ENCODE results near the gene NGEF. TPM values are rescaled to one million over a fixed set of nuclear protein-coding genes. Genes with fewer than 3 reads are reported as not detected.

The NGEF gene
- polyA plus RNA-seq, 3 donors = not detected

DNA sequence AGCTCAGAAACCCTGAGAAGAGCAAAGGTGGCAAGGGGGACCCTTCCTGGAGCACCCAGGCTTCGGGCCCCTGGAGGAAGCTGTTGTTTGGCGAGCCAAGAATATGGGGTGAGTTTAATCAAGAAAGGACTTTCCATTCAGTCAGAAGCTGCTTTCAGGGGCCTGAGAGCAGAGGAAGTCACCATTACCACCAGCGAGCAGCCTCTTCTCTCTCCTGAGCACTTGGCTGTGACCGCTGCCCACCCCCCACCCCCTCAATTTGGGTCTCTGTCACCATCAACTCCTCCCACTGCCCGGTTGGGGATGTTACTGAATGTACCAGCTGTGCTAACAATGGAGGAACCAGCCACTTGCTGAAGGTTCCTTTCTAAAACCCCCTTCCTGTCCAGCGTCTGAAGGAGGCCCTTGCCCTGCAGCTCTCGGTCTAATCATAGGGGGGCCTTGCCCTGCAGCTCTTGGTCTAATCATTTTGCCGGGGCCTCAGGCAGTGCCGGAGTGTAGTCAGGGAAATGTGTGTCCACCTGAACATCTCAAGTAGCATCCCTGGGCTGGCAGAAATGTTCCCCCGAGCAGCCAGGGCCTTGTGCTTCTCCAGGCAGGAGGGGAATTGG, 48.0 kb upstream of the NGEF start:
- peak overlapping the region; percentile 81 to 99 (median 87) for H3K4me3 ChIP-seq (replicated peaks in 1 of 3; ENCODE audit: low read depth in 2 of 3, low read length in 3 of 3)
- H2AFZ ChIP-seq (ENCODE audit: insufficient read depth, low read depth, low read length, poor library complexity, severe bottlenecking) = no peak overlapping the region
- Mint-ChIP-seq H3K36me3 (peaks cover 3 to 17% of the 10 kb centered on the region in 2 donors), H3K4me3 (peak overlapping the region; percentile 97 to 98), H3K27ac (peak overlapping the region; percentile 92 to 97 (median 96)), H3K9me3 (peaks cover 0 to 3% (median 0%) of the 10 kb centered on the region in 7 donors), H3K4me1 (peaks cover 53% of the 10 kb centered on the region), H3K27me3 (ENCODE audit: low read depth in 3 of 3) (peaks cover 0 to 4% (median 0%) of the 10 kb centered on the region in 3 donors)
- H3K9ac ChIP-seq (ENCODE audit: insufficient read depth, low read length, poor library complexity, severe bottlenecking) = peak overlapping the region; percentile 96
- intact Hi-C loops (cut with micrococcal nuclease) = loop anchor here (2.0 to 5.0 kb wide), 3 partner anchors 26 to 181 kb away; no protein-coding TSS in a partner anchor
- DNase-seq = peak; percentile 48 to 60 (median 51)
- TF ChIP-seq, protein P1, sequence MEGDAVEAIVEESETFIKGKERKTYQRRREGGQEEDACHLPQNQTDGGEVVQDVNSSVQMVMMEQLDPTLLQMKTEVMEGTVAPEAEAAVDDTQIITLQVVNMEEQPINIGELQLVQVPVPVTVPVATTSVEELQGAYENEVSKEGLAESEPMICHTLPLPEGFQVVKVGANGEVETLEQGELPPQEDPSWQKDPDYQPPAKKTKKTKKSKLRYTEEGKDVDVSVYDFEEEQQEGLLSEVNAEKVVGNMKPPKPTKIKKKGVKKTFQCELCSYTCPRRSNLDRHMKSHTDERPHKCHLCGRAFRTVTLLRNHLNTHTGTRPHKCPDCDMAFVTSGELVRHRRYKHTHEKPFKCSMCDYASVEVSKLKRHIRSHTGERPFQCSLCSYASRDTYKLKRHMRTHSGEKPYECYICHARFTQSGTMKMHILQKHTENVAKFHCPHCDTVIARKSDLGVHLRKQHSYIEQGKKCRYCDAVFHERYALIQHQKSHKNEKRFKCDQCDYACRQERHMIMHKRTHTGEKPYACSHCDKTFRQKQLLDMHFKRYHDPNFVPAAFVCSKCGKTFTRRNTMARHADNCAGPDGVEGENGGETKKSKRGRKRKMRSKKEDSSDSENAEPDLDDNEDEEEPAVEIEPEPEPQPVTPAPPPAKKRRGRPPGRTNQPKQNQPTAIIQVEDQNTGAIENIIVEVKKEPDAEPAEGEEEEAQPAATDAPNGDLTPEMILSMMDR (IDR thresholded peaks at IDR 0.05) = no peak
- H3K79me2 ChIP-seq (ENCODE audit: insufficient read depth, low read length) = peaks cover 75% of the 10 kb centered on the region
- peak overlapping the region; percentile 84 for H3K4me2 ChIP-seq (replicated peaks; ENCODE audit: extremely low read depth, low read length, poor library complexity, severe bottlenecking)
- no peaks in the 10 kb centered on the region for H3K9me3 ChIP-seq (replicated peaks in 1 of 2; ENCODE audit: control insufficient read depth in 1 of 2, insufficient read depth in 1 of 2, low read length in 2 of 2)
- no peaks in the 10 kb centered on the region for H3K27me3 ChIP-seq (ENCODE audit: control insufficient read depth in 2 of 2, insufficient read depth in 2 of 2, low read length in 2 of 2)
- WGBS (ENCODE audit: insufficient coverage) = 0% methylated on average over 1 of the region's 10 CpGs
- H3K27ac ChIP-seq (ENCODE audit: low read depth in 1 of 2, low read length in 2 of 2) = peak overlapping the region; percentile 80 to 99
- H4K20me1 ChIP-seq (ENCODE audit: insufficient read depth, low read length) = peaks cover 54% of the 10 kb centered on the region
- peaks cover 2 to 5% of the 10 kb centered on the region in 2 donors for H3K36me3 ChIP-seq (replicated peaks in 1 of 2; ENCODE audit: control insufficient read depth in 1 of 2, insufficient read depth in 2 of 2, low read length in 2 of 2)
- H3K4me1 ChIP-seq (ENCODE audit: control insufficient read depth in 1 of 2, insufficient read depth in 2 of 2, low read length in 2 of 2) = peaks cover 50 to 63% of the 10 kb centered on the region in 2 donors

DNA sequence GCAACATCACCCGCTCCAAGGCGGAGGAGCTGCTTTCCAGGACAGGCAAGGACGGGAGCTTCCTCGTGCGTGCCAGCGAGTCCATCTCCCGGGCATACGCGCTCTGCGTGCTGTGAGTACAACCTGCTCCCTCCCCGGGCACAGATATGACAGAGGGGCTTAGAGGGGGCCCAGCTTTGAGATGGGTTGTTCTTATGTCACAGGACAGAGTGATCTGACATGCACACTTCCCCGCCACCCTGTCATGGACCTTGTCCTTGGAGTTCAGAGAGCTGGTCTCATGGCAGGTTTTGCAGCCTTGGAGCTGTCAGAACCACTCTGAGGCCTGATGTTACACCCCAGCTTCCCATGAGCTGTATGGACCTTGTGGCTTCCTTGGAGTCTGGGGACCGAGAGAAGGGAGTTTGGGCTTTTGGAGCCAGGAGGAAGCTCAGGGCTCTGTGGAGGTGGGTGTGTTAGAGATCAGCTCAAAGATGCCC, 47.5 kb upstream of the NGEF start:
- Histone ChIP-seq H3K27me3 (ENCODE audit: control insufficient read depth in 2 of 2, insufficient read depth in 2 of 2, low read length in 2 of 2) (no peaks in the 10 kb centered on the region), H3K4me3 (replicated peaks in 1 of 3; ENCODE audit: low read depth in 2 of 3, low read length in 3 of 3) (peak overlapping the region; percentile 81 to 99 (median 87)), H3K4me2 (replicated peaks; ENCODE audit: extremely low read depth, low read length, poor library complexity, severe bottlenecking) (peak overlapping the region; percentile 84), H4K20me1 (ENCODE audit: insufficient read depth, low read length) (peaks cover 49% of the 10 kb centered on the region), H3K4me1 (ENCODE audit: control insufficient read depth in 1 of 2, insufficient read depth in 2 of 2, low read length in 2 of 2) (peaks cover 48 to 60% of the 10 kb centered on the region in 2 donors), H3K27ac (ENCODE audit: low read depth in 1 of 2, low read length in 2 of 2) (peak overlapping the region; percentile 80 to 99), H3K36me3 (replicated peaks in 1 of 2; ENCODE audit: control insufficient read depth in 1 of 2, insufficient read depth in 2 of 2, low read length in 2 of 2) (peaks cover 0 to 3% of the 10 kb centered on the region in 2 donors), H3K9ac (ENCODE audit: insufficient read depth, low read length, poor library complexity, severe bottlenecking) (peak overlapping the region; percentile 96), H2AFZ (ENCODE audit: insufficient read depth, low read depth, low read length, poor library complexity, severe bottlenecking) (peak overlapping the region; percentile 96), H3K79me2 (ENCODE audit: insufficient read depth, low read length) (peaks cover 70% of the 10 kb centered on the region), H3K9me3 (replicated peaks in 1 of 2; ENCODE audit: control insufficient read depth in 1 of 2, insufficient read depth in 1 of 2, low read length in 2 of 2) (no peaks in the 10 kb centered on the region)
- no peak for DNase-seq
- Mint-ChIP-seq H3K36me3 (peaks cover 0 to 15% of the 10 kb centered on the region in 2 donors), H3K4me3 (peak overlapping the region; percentile 97 to 98), H3K9me3 (peaks cover 0 to 3% (median 0%) of the 10 kb centered on the region in 7 donors), H3K27ac (peak overlapping the region; percentile 92 to 97 (median 96)), H3K27me3 (ENCODE audit: low read depth in 3 of 3) (peaks cover 0 to 4% (median 0%) of the 10 kb centered on the region in 3 donors), H3K4me1 (peaks cover 52% of the 10 kb centered on the region)
- intact Hi-C loops (cut with micrococcal nuclease) = loop anchor here (2.0 to 5.0 kb wide), 3 partner anchors 26 to 182 kb away; no protein-coding TSS in a partner anchor
- TF ChIP-seq, protein P1 (IDR thresholded peaks at IDR 0.05) = no peak
- WGBS (ENCODE audit: insufficient coverage) = 0% methylated on average over 13 of the region's 13 CpGs

All from CD14-positive monocyte (primary cell).